H9 (cell line): ENCODE results near the gene STX1A. TPM values are rescaled to one million over a fixed set of nuclear protein-coding genes. Genes with fewer than 3 reads are reported as not detected.
"Not testable (repeated sequence)": the region's sequence is repeated elsewhere in the genome, so short reads cannot be mapped to it uniquely, and the experiment has no call there.

Experiments used
- DNase-seq: peaks from one replicate; pipeline ENCODE4 v3.0.0-alpha.2; 2017
- H2AFZ ChIP-seq: one replicate; pipeline ENCODE4 v1.6.1; 2013; ENCODE audit warnings: mild to moderate bottlenecking, low read length, control low read depth, moderate library complexity
- H2AK5ac ChIP-seq: 2 replicates; pipeline ENCODE4 v1.6.1; 2013; ENCODE audit warnings: low read length, control low read depth, mixed read lengths; ENCODE audit not compliant: insufficient read length
- H2BK120ac ChIP-seq: one replicate; pipeline ENCODE4 v1.6.1; 2013; ENCODE audit warnings: low read depth, mild to moderate bottlenecking, low read length, control low read depth, inconsistent platforms; ENCODE audit not compliant: poor library complexity, severe bottlenecking
- H2BK12ac ChIP-seq: 2 replicates; pipeline ENCODE4 v1.6.1; 2013; ENCODE audit warnings: low read length, control low read depth, mixed read lengths, low read depth; ENCODE audit not compliant: insufficient read length
- H2BK15ac ChIP-seq: 2 replicates; pipeline ENCODE4 v1.6.1; 2013; ENCODE audit warnings: low read depth, low read length, control low read depth
- H2BK20ac ChIP-seq: one replicate; pipeline ENCODE4 v1.6.1; 2013; ENCODE audit warnings: low read depth, mild to moderate bottlenecking, low read length, control low read depth, inconsistent platforms; ENCODE audit not compliant: poor library complexity, severe bottlenecking
- H2BK5ac ChIP-seq: 2 replicates; pipeline ENCODE4 v1.6.1; 2013; ENCODE audit warnings: low read length, control low read depth, mixed read lengths; ENCODE audit not compliant: insufficient read length
- H3K14ac ChIP-seq: 2 replicates; pipeline ENCODE4 v1.6.1; 2013; ENCODE audit warnings: low read length, control low read depth; ENCODE audit not compliant: insufficient read depth
- H3K18ac ChIP-seq: 2 replicates; pipeline ENCODE4 v1.6.1; 2013; ENCODE audit warnings: low read depth, mild to moderate bottlenecking, mixed read lengths, low read length, control low read depth; ENCODE audit not compliant: insufficient read length
- H3K23ac ChIP-seq: 2 replicates; pipeline ENCODE4 v1.6.1; 2013; ENCODE audit warnings: low read length, control low read depth, mixed read lengths, low read depth; ENCODE audit not compliant: insufficient read length
- H3K23me2 ChIP-seq: 2 replicates; pipeline ENCODE4 v1.6.1; 2013; ENCODE audit warnings: low read depth, mild to moderate bottlenecking, mixed read lengths, low read length, control low read depth; ENCODE audit not compliant: insufficient read length, poor library complexity, severe bottlenecking
- H3K27ac ChIP-seq: 2 replicates; pipeline ENCODE4 v1.5.1; 2013; ENCODE audit warnings: low read length, control low read depth, mixed read lengths, low read depth; ENCODE audit not compliant: insufficient read length
- H3K27me3 ChIP-seq: 2 replicates; pipeline ENCODE4 v1.6.1; 2013; ENCODE audit warnings: low read length, control low read depth, inconsistent platforms; ENCODE audit not compliant: insufficient read depth
- H3K4ac ChIP-seq: 2 replicates; pipeline ENCODE4 v1.6.1; 2013; ENCODE audit warnings: low read depth, mild to moderate bottlenecking, control low read depth, inconsistent platforms, low read length, moderate library complexity
- H3K4me1 ChIP-seq: 2 replicates; pipeline ENCODE4 v1.6.1; 2013; ENCODE audit warnings: low read length, control low read depth, inconsistent platforms; ENCODE audit not compliant: insufficient read depth
- H3K4me2 ChIP-seq: 2 replicates; pipeline ENCODE4 v1.6.1; 2013; ENCODE audit warnings: low read length, control low read depth, mixed read lengths; ENCODE audit not compliant: insufficient read length, insufficient read depth
- H3K56ac ChIP-seq: 2 replicates; pipeline ENCODE4 v1.6.1; 2013; ENCODE audit warnings: low read depth, mild to moderate bottlenecking, mixed read lengths, low read length, control low read depth; ENCODE audit not compliant: insufficient read length
- H3K79me1 ChIP-seq: 2 replicates; pipeline ENCODE4 v1.6.1; 2013; ENCODE audit warnings: low read depth, mild to moderate bottlenecking, moderate library complexity, low read length, control low read depth, inconsistent platforms; ENCODE audit not compliant: insufficient read depth, poor library complexity, severe bottlenecking
- H3K79me2 ChIP-seq: 2 replicates; pipeline ENCODE4 v1.6.1; 2013; ENCODE audit warnings: low read length, control low read depth, inconsistent platforms; ENCODE audit not compliant: insufficient read depth
- H3K9ac ChIP-seq: 2 replicates; pipeline ENCODE4 v1.6.1; 2013; ENCODE audit warnings: low read length, control low read depth, mixed read lengths; ENCODE audit not compliant: insufficient read length; ENCODE audit errors: extremely low read depth
- H3K9me3 ChIP-seq: one replicate; pipeline ENCODE4 v1.6.1; 2013; ENCODE audit warnings: low read depth, low read length, inconsistent platforms; ENCODE audit not compliant: control insufficient read depth
- H3T11ph ChIP-seq: one replicate; pipeline ENCODE4 v1.6.1; 2013; ENCODE audit warnings: mild to moderate bottlenecking, low read length, control low read depth, inconsistent platforms
- H4K20me1 ChIP-seq: one replicate; pipeline ENCODE4 v1.6.1; 2013; ENCODE audit not compliant: control insufficient read depth, insufficient read length, insufficient read depth
- H4K5ac ChIP-seq: 2 replicates; pipeline ENCODE4 v1.6.1; 2013; ENCODE audit warnings: low read depth, mild to moderate bottlenecking, mixed read lengths, low read length, control low read depth; ENCODE audit not compliant: insufficient read length
- H4K8ac ChIP-seq: replicated peaks from 2 replicates; pipeline ENCODE4 v1.6.1; 2013; ENCODE audit warnings: low read length, control low read depth, mixed read lengths, low read depth; ENCODE audit not compliant: insufficient read length
- H4K91ac ChIP-seq: 2 replicates; pipeline ENCODE4 v1.6.1; 2013; ENCODE audit warnings: low read depth, mild to moderate bottlenecking, moderate library complexity, mixed read lengths, low read length, control low read depth; ENCODE audit not compliant: insufficient read length
- H3K27ac Mint-ChIP-seq, 3 experiments: 2 replicates in 2 of 3; 3 replicates in 1 of 3; pipeline ENCODE4 v1.8.0; 2020 to 2021; ENCODE audit warnings: mixed read lengths in 3 of 3, mild to moderate bottlenecking in 1 of 3, moderate library complexity in 1 of 3
- H3K27me3 Mint-ChIP-seq: 2 replicates; pipeline ENCODE4 v1.8.0; 2021; ENCODE audit warnings: low read depth, mild to moderate bottlenecking, moderate library complexity, mixed read lengths
- H3K36me3 Mint-ChIP-seq, 3 experiments: 2 replicates in 2 of 3; 3 replicates in 1 of 3; pipeline ENCODE4 v1.8.0; 2020 to 2021; ENCODE audit warnings: low read depth in 3 of 3, mixed read lengths in 3 of 3; ENCODE audit not compliant: insufficient read depth in 1 of 3
- H3K4me1 Mint-ChIP-seq, 2 experiments: 2 replicates each; pipeline ENCODE4 v1.8.0; 2020; ENCODE audit warnings: mixed read lengths in 2 of 2
- H3K4me3 Mint-ChIP-seq, 2 experiments: 2 replicates in 1 of 2; 3 replicates in 1 of 2; pipeline ENCODE4 v1.8.0; 2020 to 2021; ENCODE audit warnings: mild to moderate bottlenecking in 2 of 2, mixed read lengths in 2 of 2, moderate library complexity in 1 of 2
- H3K9me3 Mint-ChIP-seq, 2 experiments: 2 replicates in 1 of 2; 3 replicates in 1 of 2; pipeline ENCODE4 v1.8.0; 2020; ENCODE audit warnings: mild to moderate bottlenecking in 2 of 2, mixed read lengths in 2 of 2, moderate library complexity in 1 of 2
- CTCF ChIP-seq: fragments of 200-600 bp; sonication (generic); conservative IDR thresholded peaks from 3 replicates; pipeline ENCODE4 v1.8.0; 2021; ENCODE audit warnings: antibody characterized with exemption, mild to moderate bottlenecking
- WGBS: extraction: QIAGEN DNeasy Blood & Tissue Kit; methylation state at CpG from one replicate; pipeline ENCODE4 v1.1.7; 2013; ENCODE audit warnings: missing lambda C conversion rate, low lambda C conversion rate, mixed read lengths; ENCODE audit not compliant: insufficient read length; ENCODE audit errors: extremely low coverage; 5-methylcytosine and 5-hydroxymethylcytosine counted together
- total RNA-seq: library from RNA; stranded (reverse); gene quantifications from 2 replicates; pipeline ENCODE4 v1.2.1, GENCODE V29; 2021

Gene STX1A
- total RNA-seq, 1 experiment from 2014 or later: 10.1 TPM

DNA sequence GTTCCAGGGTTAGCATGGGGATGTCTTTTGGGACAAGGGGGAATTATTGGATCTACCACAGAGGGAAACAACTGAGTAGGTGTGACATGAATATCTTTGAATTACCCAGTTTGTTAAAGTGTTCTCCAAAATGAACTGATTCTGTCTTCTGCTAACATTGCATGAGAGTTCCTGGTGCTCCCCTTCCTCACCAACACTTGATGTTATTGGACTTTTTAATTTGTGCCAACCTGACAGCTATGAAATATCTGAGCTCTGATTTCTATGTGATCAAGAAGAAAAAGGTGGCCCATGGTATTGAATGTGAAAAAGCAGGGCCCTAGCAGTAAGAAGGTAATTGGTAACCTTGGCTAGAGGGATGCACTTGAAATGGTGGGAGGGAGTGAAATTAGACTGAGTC is 56.4 kb downstream of the STX1A start:
- H3T11ph ChIP-seq: no peak overlapping the region
- H3K36me3 Mint-ChIP-seq: no peaks in the 10 kb centered on the region

DNA sequence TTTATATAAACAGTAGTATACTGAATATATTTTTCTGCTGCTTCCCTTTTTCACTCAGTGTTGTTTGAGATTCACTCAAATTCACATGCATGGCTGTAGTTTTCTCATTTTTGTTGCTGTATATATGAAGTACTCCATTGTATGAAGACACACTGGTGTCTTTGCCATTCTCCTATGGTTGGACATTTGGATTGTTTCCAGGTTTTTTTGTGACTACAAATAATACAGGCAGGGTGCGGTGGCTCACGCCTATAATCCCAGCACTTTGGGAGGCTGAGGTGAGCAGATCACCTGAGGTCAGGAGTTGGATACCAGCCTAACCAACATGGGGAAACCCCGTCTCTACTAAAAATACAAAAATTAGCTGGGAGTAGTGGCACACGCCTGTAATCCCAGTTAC is 58.9 kb downstream of the STX1A start:
- H3K27ac Mint-ChIP-seq, H3K27me3 ChIP-seq: not testable (repeated sequence)
- no CpG with 5 or more reads among the region's 4 CpGs for WGBS

More for the DNA sequence above, 56.4 kb downstream of the STX1A start:
- Histone ChIP-seq H4K91ac (no peak overlapping the region), H3K4me1 (no peaks in the 10 kb centered on the region), H3K27me3 (no peaks in the 10 kb centered on the region), H3K9ac (no peak overlapping the region), H2BK12ac (no peak overlapping the region), H3K14ac (no peak overlapping the region), H4K5ac (no peak overlapping the region), H2AFZ (no peak overlapping the region), H3K23ac (no peak overlapping the region), H3K9me3 (no peaks in the 10 kb centered on the region), H3K27ac (no peak overlapping the region), H3K79me2 (no peaks in the 10 kb centered on the region), H2BK15ac (no peak overlapping the region), H2BK120ac (no peak overlapping the region), H3K18ac (no peak overlapping the region), H4K8ac (no peak overlapping the region), H3K4me2 (no peak overlapping the region), H2BK20ac (no peak overlapping the region), H3K56ac (no peak overlapping the region), H2BK5ac (no peak overlapping the region), H3K23me2 (peaks cover 2% of the 10 kb centered on the region), H2AK5ac (no peak overlapping the region), H3K4ac (no peak overlapping the region), H4K20me1 (no peaks in the 10 kb centered on the region), H3K79me1 (no peaks in the 10 kb centered on the region)
- peaks cover 54% of the 10 kb centered on the region for H3K27me3 Mint-ChIP-seq
- no peak overlapping the region for H3K4me3 Mint-ChIP-seq
- no peak overlapping the region for H3K27ac Mint-ChIP-seq
- TF ChIP-seq CTCF: no peak
- H3K9me3 Mint-ChIP-seq: peaks cover 2 to 10% of the 10 kb centered on the region in 2 experiments; a peak in 4 of 5 replicates
- peaks cover 4 to 18% of the 10 kb centered on the region in 2 experiments for H3K4me1 Mint-ChIP-seq
- DNase-seq: no peak

More for the DNA sequence above, 58.9 kb downstream of the STX1A start:
- not testable (repeated sequence) for DNase-seq, H3K27ac ChIP-seq, H3K4ac ChIP-seq, H3K4me2 ChIP-seq, H3T11ph ChIP-seq, H4K91ac ChIP-seq, H3K9ac ChIP-seq, H4K5ac ChIP-seq, H3K79me2 ChIP-seq, H2BK120ac ChIP-seq, H2AK5ac ChIP-seq, H3K23ac ChIP-seq, H2BK15ac ChIP-seq, H3K4me3 Mint-ChIP-seq, H3K36me3 Mint-ChIP-seq, H2BK20ac ChIP-seq, H3K18ac ChIP-seq, H3K4me1 ChIP-seq, H4K20me1 ChIP-seq, H2AFZ ChIP-seq, H3K23me2 ChIP-seq, H4K8ac ChIP-seq, H3K56ac ChIP-seq, H3K9me3 ChIP-seq, H3K79me1 ChIP-seq, H2BK12ac ChIP-seq, H2BK5ac ChIP-seq, H3K14ac ChIP-seq
- Mint-ChIP-seq H3K4me1 (peaks cover 4 to 15% of the 10 kb centered on the region in 2 experiments), H3K9me3 (peaks cover 4 to 10% of the 10 kb centered on the region in 2 experiments; a peak in 4 of 5 replicates), H3K27me3 (peaks cover 39% of the 10 kb centered on the region)
